ENCODE data around the gene ZNF561.

- TF ChIP-seq CTCF (IDR thresholded peaks at IDR 0.05) (no peak), POLR2A (IDR thresholded peaks at IDR 0.05) (no peak)
Measured at GRCh38 chr19:9641810-9642209, 20.8 kb upstream of the ZNF561 start.

All from esophagus squamous epithelium (tissue), 4 donors.